Prostate gland (tissue), 2 donors: ENCODE data around the gene MAD2L1BP. TPM values are rescaled to one million over a fixed set of nuclear protein-coding genes. Genes with fewer than 3 reads are reported as not detected.

Experiments
- DNase-seq: peaks from one replicate; pipeline ENCODE4 v3.0.0-alpha.2; 2019; ENCODE audit warnings: low spot score
- H3K27ac ChIP-seq, 2 donors: fragments of 200-600 bp; sonication (generic); 2 replicates each; pipeline ENCODE4 v1.5.1; 2017 to 2019
- H3K27me3 ChIP-seq: fragments of 200-600 bp; sonication (generic); replicated peaks from 2 replicates; pipeline ENCODE4 v1.5.1; 2019; ENCODE audit not compliant: insufficient read depth
- H3K36me3 ChIP-seq, 2 donors: fragments of 200-600 bp; sonication (generic); 1 replicate in 1 of 2; 2 replicates in 1 of 2; pipeline versions ENCODE4 v1.5.1 to v1.8.1; 2017 to 2019
- H3K4me1 ChIP-seq: fragments of 200-600 bp; sonication (generic); replicated peaks from 2 replicates; pipeline ENCODE4 v1.5.1; 2019
- H3K4me3 ChIP-seq, 2 donors: fragments of 200-600 bp; sonication (generic); 2 replicates each; pipeline ENCODE4 v1.5.1; 2017 to 2019
- H3K9me3 ChIP-seq: fragments of 200-600 bp; sonication (generic); 2 replicates; pipeline ENCODE4 v1.5.1; 2017
- POLR2A ChIP-seq: fragments of 450-650 bp; IDR thresholded peaks from one replicate; pipeline ENCODE4 v1.6.1; 2016; ENCODE audit warnings: antibody characterized with exemption, mild to moderate bottlenecking
- POLR2AphosphoS5 ChIP-seq: sonication (generic); formaldehyde crosslinking; IDR thresholded peaks from one replicate; pipeline ENCODE4 v1.6.1; 2017; ENCODE audit warnings: antibody characterized with exemption
- WGBS: methylation state at CpG from one replicate; pipeline ENCODE4 v1.1.5; 2018; 5-methylcytosine and 5-hydroxymethylcytosine counted together
- intact Hi-C: fragments of 100-400 bp; cut with DNase I; formaldehyde crosslinking; loops from one replicate; pipeline ENCODE4 v1.14.2; 2022
- total RNA-seq, 2 donors: library from RNA; depleted of rRNA; stranded (reverse); fragments of >200 nt; gene quantifications; one replicate each; pipeline ENCODE4 v1.1.0, GENCODE V29; 2016
- TF ChIP-seq, protein P1 (sequence below), 4 experiments: fragments of 200-600 bp in 2 of 4; fragments of 450-650 bp in 2 of 4; sonication (generic) in 2 of 4; IDR thresholded peaks; 1 replicate in 3 of 4; 2 replicates in 1 of 4; pipeline ENCODE4 v1.5.1; 2016 to 2019; ENCODE audit warnings: antibody characterized with exemption in 4 of 4, mild to moderate bottlenecking in 2 of 4, moderate library complexity in 2 of 4

Gene MAD2L1BP
- total RNA-seq, 2 donors from 2014 or later = 24.9 to 46.8 TPM

DNA sequence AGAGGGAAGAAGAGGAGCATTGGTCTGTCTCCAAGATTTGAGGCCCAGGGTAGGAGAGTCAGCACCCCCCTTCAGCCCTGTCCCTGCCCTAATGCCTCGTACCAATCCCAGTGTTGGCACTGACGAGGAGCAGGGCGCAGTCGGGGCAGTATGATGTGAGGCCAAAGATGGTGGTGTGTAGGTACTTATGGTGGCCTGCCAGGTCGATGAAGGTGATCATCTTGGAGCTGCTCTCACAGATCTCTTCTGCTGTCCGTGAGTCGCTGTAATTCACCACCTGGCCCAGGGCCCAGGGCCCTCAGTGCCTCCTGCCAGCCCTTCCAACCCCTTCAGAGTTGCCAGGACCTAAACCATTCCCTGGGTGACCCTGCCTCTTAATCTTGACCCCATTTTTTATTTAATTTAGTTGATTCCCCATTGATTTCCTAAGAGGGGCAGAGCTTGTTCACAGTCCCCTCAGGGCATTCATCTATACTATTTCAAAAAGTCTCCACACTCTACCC, 10.8 kb upstream of the MAD2L1BP start:
- WGBS = 90% methylated on average over 7 of the region's 7 CpGs
- no peak for TF ChIP-seq POLR2A
- TF ChIP-seq POLR2AphosphoS5 = no peak
- TF ChIP-seq, protein P1, sequence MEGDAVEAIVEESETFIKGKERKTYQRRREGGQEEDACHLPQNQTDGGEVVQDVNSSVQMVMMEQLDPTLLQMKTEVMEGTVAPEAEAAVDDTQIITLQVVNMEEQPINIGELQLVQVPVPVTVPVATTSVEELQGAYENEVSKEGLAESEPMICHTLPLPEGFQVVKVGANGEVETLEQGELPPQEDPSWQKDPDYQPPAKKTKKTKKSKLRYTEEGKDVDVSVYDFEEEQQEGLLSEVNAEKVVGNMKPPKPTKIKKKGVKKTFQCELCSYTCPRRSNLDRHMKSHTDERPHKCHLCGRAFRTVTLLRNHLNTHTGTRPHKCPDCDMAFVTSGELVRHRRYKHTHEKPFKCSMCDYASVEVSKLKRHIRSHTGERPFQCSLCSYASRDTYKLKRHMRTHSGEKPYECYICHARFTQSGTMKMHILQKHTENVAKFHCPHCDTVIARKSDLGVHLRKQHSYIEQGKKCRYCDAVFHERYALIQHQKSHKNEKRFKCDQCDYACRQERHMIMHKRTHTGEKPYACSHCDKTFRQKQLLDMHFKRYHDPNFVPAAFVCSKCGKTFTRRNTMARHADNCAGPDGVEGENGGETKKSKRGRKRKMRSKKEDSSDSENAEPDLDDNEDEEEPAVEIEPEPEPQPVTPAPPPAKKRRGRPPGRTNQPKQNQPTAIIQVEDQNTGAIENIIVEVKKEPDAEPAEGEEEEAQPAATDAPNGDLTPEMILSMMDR (IDR thresholded peaks at IDR 0.05) = no peak
- no peak for DNase-seq
- H3K27me3 ChIP-seq = no peaks in the 10 kb centered on the region
- H3K4me3 ChIP-seq = no peak overlapping the region
- intact Hi-C loops = no loop called here
- peaks cover 9% of the 10 kb centered on the region for H3K4me1 ChIP-seq
- peaks cover 7 to 12% of the 10 kb centered on the region in 2 donors for H3K36me3 ChIP-seq
- no peak overlapping the region for H3K27ac ChIP-seq
- no peaks in the 10 kb centered on the region for H3K9me3 ChIP-seq

- Histone ChIP-seq H3K27me3 (no peaks in the 10 kb centered on the region), H3K27ac (no peak overlapping the region), H3K4me3 (no peak overlapping the region), H3K36me3 (peaks cover 7 to 12% of the 10 kb centered on the region in 2 donors), H3K4me1 (peaks cover 9% of the 10 kb centered on the region), H3K9me3 (no peaks in the 10 kb centered on the region)
- WGBS = 93% methylated on average over 16 of the region's 16 CpGs
- no peak for DNase-seq
- TF ChIP-seq POLR2A (no peak), POLR2AphosphoS5 (no peak)
- TF ChIP-seq, protein P1 (IDR thresholded peaks at IDR 0.05) = no peak
- intact Hi-C loops = no loop called here
Observed at GRCh38 chr6:43625393-43625992, 10.1 kb upstream of the MAD2L1BP start.

GRCh38 chr6:43627008-43627825, 8.4 kb upstream of the MAD2L1BP start:
- Histone ChIP-seq H3K9me3 (no peaks in the 10 kb centered on the region), H3K36me3 (peaks cover 0 to 12% of the 10 kb centered on the region in 2 donors), H3K4me1 (peaks cover 9% of the 10 kb centered on the region), H3K4me3 (no peak overlapping the region), H3K27me3 (no peaks in the 10 kb centered on the region), H3K27ac (peak overlapping the region in 1 of 2 donors; percentile 45)
- peak; percentile 28 for DNase-seq
- TF ChIP-seq POLR2AphosphoS5 (no peak), POLR2A (no peak)
- TF ChIP-seq, protein P1 (IDR thresholded peaks at IDR 0.05) = no peak
- intact Hi-C loops = no loop called here
- 59% methylated on average over 5 of the region's 5 CpGs for WGBS

- peaks cover 0 to 8% of the 10 kb centered on the region in 2 donors for H3K36me3 ChIP-seq
- H3K27me3 ChIP-seq = no peaks in the 10 kb centered on the region
- no peak for TF ChIP-seq POLR2A
- peak; percentile 9 for TF ChIP-seq POLR2AphosphoS5
- 1% methylated on average over 25 of the region's 25 CpGs for WGBS
- peak overlapping the region; percentile 96 to 98 for H3K27ac ChIP-seq
- peaks cover 9% of the 10 kb centered on the region for H3K4me1 ChIP-seq
- H3K9me3 ChIP-seq = no peaks in the 10 kb centered on the region
- peak overlapping the region; percentile 85 to 99 for H3K4me3 ChIP-seq
- intact Hi-C loops = no loop called here
- peak; percentile 27 for DNase-seq
Observed at GRCh38 chr6:43628393-43629103, 7.1 kb upstream of the MAD2L1BP start.

- no peaks in the 10 kb centered on the region for H3K9me3 ChIP-seq
- intact Hi-C loops = no loop called here
- H3K36me3 ChIP-seq = peaks cover 0 to 8% of the 10 kb centered on the region in 2 donors
- peak; percentile 97 for TF ChIP-seq POLR2AphosphoS5
- TF ChIP-seq, protein P1 (IDR thresholded peaks at IDR 0.05) = no peak
- peak; percentile 71 for TF ChIP-seq POLR2A
- no peaks in the 10 kb centered on the region for H3K27me3 ChIP-seq
- H3K4me3 ChIP-seq = peak within 1 kb of the TSS; percentile 85 to 99
- DNase-seq = peak; percentile 100
- peaks cover 9% of the 10 kb centered on the region for H3K4me1 ChIP-seq
- WGBS = 1% methylated on average over 27 of the region's 46 CpGs
- H3K27ac ChIP-seq = peak within 1 kb of the TSS; percentile 96 to 98
Observed at GRCh38 chr6:43629104-43629504, 6.5 kb upstream of the MAD2L1BP start, which contains the start of gene GTPBP2. Gene GTPBP2 (minus strand): TSS chr6:43629264. CDS start chr6:43629162, 102 bp downstream.
